Measurements from ENCODE around the gene MTA2.
"Not testable (repeated sequence)": the region's sequence is repeated elsewhere in the genome, so short reads cannot be mapped to it uniquely, and the experiment has no call there.

MTA2 gene

DNA sequence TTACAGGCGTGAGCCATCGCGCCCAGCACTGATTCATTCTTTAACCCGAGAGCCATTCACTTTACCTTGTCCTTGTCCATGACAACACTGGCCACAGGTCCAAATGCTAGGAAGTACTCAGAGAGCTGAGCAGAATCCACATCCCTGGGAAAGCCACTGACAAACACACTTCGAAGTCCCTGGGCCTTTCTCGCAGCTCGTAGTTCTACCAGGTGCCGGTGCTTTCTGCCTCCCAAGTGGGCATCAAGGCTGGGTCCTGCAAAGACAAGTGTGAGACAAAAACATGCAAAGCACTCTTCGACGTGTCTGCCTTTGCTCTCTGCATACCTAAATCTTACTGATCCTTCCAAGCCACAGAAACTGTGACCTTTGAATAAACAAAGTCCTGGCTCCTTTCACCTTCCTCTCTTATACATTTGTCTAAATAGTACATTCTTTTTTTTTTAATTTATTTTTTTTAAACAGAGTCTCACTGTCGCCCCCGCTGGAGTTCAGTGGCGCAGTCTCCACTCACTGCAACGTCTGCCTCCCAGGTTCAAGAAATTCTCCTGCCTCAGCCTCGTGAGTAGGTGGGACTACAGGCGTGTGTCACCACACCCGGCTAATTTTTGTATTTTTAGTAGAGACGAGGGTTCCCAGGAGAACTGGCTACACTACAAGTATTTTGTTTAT is 12.6 kb downstream of the MTA2 start:
- no peaks in the 10 kb centered on the region for H3K27me3 ChIP-seq (ENCODE audit: insufficient read depth, insufficient read length)
- peaks cover 49% of the 10 kb centered on the region for H3K36me3 ChIP-seq (ENCODE audit: insufficient read depth, insufficient read length, low read length)
- peaks cover 14% of the 10 kb centered on the region for H3K4me1 ChIP-seq (ENCODE audit: insufficient read depth, insufficient read length)
- H3K9ac ChIP-seq (ENCODE audit: insufficient read length, low read depth): no peak overlapping the region
- H3K9me3 ChIP-seq (ENCODE audit: insufficient read depth, low read length): no peaks in the 10 kb centered on the region
- TF ChIP-seq SUZ12 (IDR thresholded peaks at IDR 0.05; ENCODE audit: extremely low read depth, insufficient read depth, insufficient read length) (no peak), ZNF274 (IDR thresholded peaks at IDR 0.05; ENCODE audit: low read depth, low read length) (no peak), YY1 (IDR thresholded peaks at IDR 0.05; ENCODE audit: insufficient read depth, insufficient read length) (no peak)
- DNase-seq (ENCODE audit: low read depth, low spot score): no peak
- no peak overlapping the region for H3K4me3 ChIP-seq (ENCODE audit: insufficient read length, low read depth)

DNA sequence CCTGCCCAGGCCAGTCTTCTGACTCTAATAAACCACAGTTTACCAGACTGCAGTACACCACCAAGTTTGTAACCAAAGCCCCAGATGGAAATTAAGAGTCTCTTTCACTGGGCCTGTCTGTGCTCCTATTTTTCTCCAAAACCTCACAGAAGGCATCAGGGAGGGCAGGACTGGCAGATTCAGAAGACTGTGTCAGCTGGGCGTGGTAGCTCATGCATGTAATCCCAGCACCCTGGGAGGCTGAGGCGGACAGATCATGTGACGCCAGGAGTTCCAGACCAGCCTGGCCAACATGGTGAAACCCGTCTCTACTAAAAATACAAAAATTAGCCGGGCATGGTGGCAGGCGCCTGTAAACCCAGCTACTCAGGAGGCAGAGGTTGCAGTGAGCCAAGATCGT is 16.3 kb downstream of the MTA2 start:
- not testable (repeated sequence) for H3K9me3 ChIP-seq (ENCODE audit: insufficient read depth, low read length); H3K9ac ChIP-seq (ENCODE audit: insufficient read length, low read depth); H3K4me1 ChIP-seq (ENCODE audit: insufficient read depth, insufficient read length); DNase-seq (ENCODE audit: low read depth, low spot score); H3K4me3 ChIP-seq (ENCODE audit: insufficient read length, low read depth); H3K27me3 ChIP-seq (ENCODE audit: insufficient read depth, insufficient read length)
- H3K36me3 ChIP-seq (ENCODE audit: insufficient read depth, insufficient read length, low read length): peaks cover 52% of the 10 kb centered on the region

DNA sequence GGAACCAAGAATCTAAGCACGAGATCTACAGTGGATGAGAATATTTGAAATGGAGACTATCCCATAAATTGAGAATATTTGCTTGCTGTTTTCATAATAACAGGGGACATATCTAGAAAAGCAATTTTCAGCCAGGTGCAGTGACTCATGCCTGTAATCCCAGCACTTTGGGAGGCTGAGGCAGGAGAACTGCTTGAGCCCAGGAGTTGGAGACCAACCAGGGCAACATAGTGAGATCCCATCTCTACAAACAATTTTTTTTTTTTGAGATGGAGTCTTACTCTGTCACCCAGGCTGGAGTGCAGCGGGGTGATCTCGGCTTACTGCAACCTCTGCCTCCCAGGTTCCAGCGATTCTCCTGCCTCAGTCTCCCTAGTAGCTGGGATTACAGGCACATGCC is 19.9 kb downstream of the MTA2 start:
- DNase-seq (ENCODE audit: low read depth, low spot score); H3K9me3 ChIP-seq (ENCODE audit: insufficient read depth, low read length); H3K27me3 ChIP-seq (ENCODE audit: insufficient read depth, insufficient read length); H3K4me1 ChIP-seq (ENCODE audit: insufficient read depth, insufficient read length); H3K9ac ChIP-seq (ENCODE audit: insufficient read length, low read depth); H3K4me3 ChIP-seq (ENCODE audit: insufficient read length, low read depth): not testable (repeated sequence)
- peaks cover 61% of the 10 kb centered on the region for H3K36me3 ChIP-seq (ENCODE audit: insufficient read depth, insufficient read length, low read length)

GRCh38 chr11:62580959-62581715 is 20.5 kb downstream of the MTA2 start:
- DNase-seq (ENCODE audit: low read depth, low spot score): no peak
- peaks cover 4% of the 10 kb centered on the region; the same call in 1 of the 2 replicates for H3K9me3 ChIP-seq (ENCODE audit: insufficient read depth, low read length)
- H3K4me3 ChIP-seq (ENCODE audit: insufficient read length, low read depth): no peak overlapping the region
- peaks cover 64% of the 10 kb centered on the region for H3K36me3 ChIP-seq (ENCODE audit: insufficient read depth, insufficient read length, low read length)
- H3K27me3 ChIP-seq (ENCODE audit: insufficient read depth, insufficient read length): no peaks in the 10 kb centered on the region
- H3K4me1 ChIP-seq (ENCODE audit: insufficient read depth, insufficient read length): no peaks in the 10 kb centered on the region
- H3K9ac ChIP-seq (ENCODE audit: insufficient read length, low read depth): no peak overlapping the region
- no peak for TF ChIP-seq YY1 (IDR thresholded peaks at IDR 0.05; ENCODE audit: insufficient read depth, insufficient read length)
- TF ChIP-seq SUZ12 (IDR thresholded peaks at IDR 0.05; ENCODE audit: extremely low read depth, insufficient read depth, insufficient read length): no peak
- no peak for TF ChIP-seq ZNF274 (IDR thresholded peaks at IDR 0.05; ENCODE audit: low read depth, low read length)

- no peak for DNase-seq (ENCODE audit: low read depth, low spot score)
- Histone ChIP-seq H3K4me3 (ENCODE audit: insufficient read length, low read depth) (no peak overlapping the region), H3K9ac (ENCODE audit: insufficient read length, low read depth) (no peak overlapping the region), H3K27me3 (ENCODE audit: insufficient read depth, insufficient read length) (no peaks in the 10 kb centered on the region), H3K36me3 (ENCODE audit: insufficient read depth, insufficient read length, low read length) (peaks cover 66% of the 10 kb centered on the region), H3K4me1 (ENCODE audit: insufficient read depth, insufficient read length) (peaks cover 8% of the 10 kb centered on the region), H3K9me3 (ENCODE audit: insufficient read depth, low read length) (peaks cover 4% of the 10 kb centered on the region; the same call in 1 of the 2 replicates)
- no peak for TF ChIP-seq YY1 (IDR thresholded peaks at IDR 0.05; ENCODE audit: insufficient read depth, insufficient read length)
- no peak for TF ChIP-seq SUZ12 (IDR thresholded peaks at IDR 0.05; ENCODE audit: extremely low read depth, insufficient read depth, insufficient read length)
- TF ChIP-seq ZNF274 (IDR thresholded peaks at IDR 0.05; ENCODE audit: low read depth, low read length): no peak
These were observed 22.4 kb downstream of the MTA2 start for GRCh38 chr11:62579252-62579651.

GRCh38 chr11:62578541-62578940 is 23.1 kb downstream of the MTA2 start:
- H3K4me3 ChIP-seq (ENCODE audit: insufficient read length, low read depth): no peak overlapping the region
- H3K27me3 ChIP-seq (ENCODE audit: insufficient read depth, insufficient read length): no peaks in the 10 kb centered on the region
- H3K4me1 ChIP-seq (ENCODE audit: insufficient read depth, insufficient read length): peaks cover 8% of the 10 kb centered on the region
- TF ChIP-seq SUZ12 (IDR thresholded peaks at IDR 0.05; ENCODE audit: extremely low read depth, insufficient read depth, insufficient read length) (no peak), YY1 (IDR thresholded peaks at IDR 0.05; ENCODE audit: insufficient read depth, insufficient read length) (no peak), ZNF274 (IDR thresholded peaks at IDR 0.05; ENCODE audit: low read depth, low read length) (no peak)
- H3K9ac ChIP-seq (ENCODE audit: insufficient read length, low read depth): no peak overlapping the region
- H3K9me3 ChIP-seq (ENCODE audit: insufficient read depth, low read length): peaks cover under 1% of the 10 kb centered on the region; the same call in 1 of the 2 replicates
- H3K36me3 ChIP-seq (ENCODE audit: insufficient read depth, insufficient read length, low read length): peaks cover 61% of the 10 kb centered on the region
- DNase-seq (ENCODE audit: low read depth, low spot score): no peak

GRCh38 chr11:62577046-62577714 is 24.5 kb downstream of the MTA2 start:
- Histone ChIP-seq H3K36me3 (ENCODE audit: insufficient read depth, insufficient read length, low read length) (peaks cover 69% of the 10 kb centered on the region), H3K9ac (ENCODE audit: insufficient read length, low read depth) (peak overlapping the region; percentile 50), H3K27me3 (ENCODE audit: insufficient read depth, insufficient read length) (no peaks in the 10 kb centered on the region), H3K9me3 (ENCODE audit: insufficient read depth, low read length) (no peaks in the 10 kb centered on the region), H3K4me3 (ENCODE audit: insufficient read length, low read depth) (no peak overlapping the region), H3K4me1 (ENCODE audit: insufficient read depth, insufficient read length) (peaks cover 8% of the 10 kb centered on the region)
- TF ChIP-seq ZNF274 (IDR thresholded peaks at IDR 0.05; ENCODE audit: low read depth, low read length): no peak
- no peak for TF ChIP-seq SUZ12 (IDR thresholded peaks at IDR 0.05; ENCODE audit: extremely low read depth, insufficient read depth, insufficient read length)
- no peak for TF ChIP-seq YY1 (IDR thresholded peaks at IDR 0.05; ENCODE audit: insufficient read depth, insufficient read length)
- no peak for DNase-seq (ENCODE audit: low read depth, low spot score)

All from NT2/D1 (cell line).